GM18519 (cell line): ENCODE results near the gene PAEP.

Experiments used
- ATAC-seq: cut with Tn5 transposase; IDR thresholded peaks from one replicate; pipeline ENCODE4 v1.9.1; 2021; ENCODE audit warnings: mild to moderate bottlenecking, moderate library complexity; ENCODE audit not compliant: unreplicated experiment, low FRiP score

PAEP gene

GRCh38 chr9:135612437-135612836 lies 50.9 kb downstream of the PAEP start:
- no peak for ATAC-seq

GRCh38 chr9:135612981-135613910 lies 51.7 kb downstream of the PAEP start:
- ATAC-seq = no peak

DNA sequence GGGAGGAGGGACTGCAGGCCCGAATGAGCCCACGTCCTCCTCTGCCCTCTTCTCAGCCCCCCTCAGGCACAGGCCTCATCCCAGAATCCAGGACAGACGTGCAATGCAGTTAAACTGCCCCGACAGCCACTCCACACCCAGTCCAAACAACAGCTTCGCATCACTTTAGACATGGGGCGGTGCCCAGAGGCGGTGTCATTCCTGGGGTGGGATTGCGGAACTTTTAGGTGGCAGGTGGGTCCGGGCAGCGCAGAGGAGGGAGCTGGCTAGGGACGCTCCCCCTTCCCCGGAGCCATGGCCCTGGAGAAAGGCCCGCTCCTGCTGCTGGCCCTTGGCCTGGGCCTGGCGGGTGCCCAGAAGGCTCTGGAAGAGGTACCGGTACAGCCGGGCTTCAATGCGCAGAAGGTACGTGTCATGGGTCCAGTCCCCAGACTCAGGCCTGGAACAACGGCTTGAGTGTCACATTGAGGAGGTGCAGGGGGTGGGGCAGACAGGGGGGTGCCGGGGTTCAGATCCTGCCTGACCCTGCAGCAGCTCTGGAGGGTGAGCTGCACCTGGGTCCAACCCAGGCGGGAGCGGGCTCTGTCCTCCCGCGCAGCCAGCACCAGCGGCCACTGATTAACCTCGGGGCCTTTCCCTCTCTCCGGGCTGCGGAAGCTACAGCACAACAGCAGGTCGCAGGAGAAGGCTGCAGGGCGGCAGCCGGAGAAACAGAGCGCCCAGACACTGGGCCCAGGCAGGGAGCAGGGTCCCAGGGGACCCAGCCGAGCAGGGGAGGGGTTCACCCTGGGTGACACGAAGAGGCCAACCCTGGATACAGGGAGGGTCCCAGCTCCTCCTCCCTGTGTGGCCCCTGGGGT lies 52.6 kb downstream of the PAEP start:
- ATAC-seq = no peak

DNA sequence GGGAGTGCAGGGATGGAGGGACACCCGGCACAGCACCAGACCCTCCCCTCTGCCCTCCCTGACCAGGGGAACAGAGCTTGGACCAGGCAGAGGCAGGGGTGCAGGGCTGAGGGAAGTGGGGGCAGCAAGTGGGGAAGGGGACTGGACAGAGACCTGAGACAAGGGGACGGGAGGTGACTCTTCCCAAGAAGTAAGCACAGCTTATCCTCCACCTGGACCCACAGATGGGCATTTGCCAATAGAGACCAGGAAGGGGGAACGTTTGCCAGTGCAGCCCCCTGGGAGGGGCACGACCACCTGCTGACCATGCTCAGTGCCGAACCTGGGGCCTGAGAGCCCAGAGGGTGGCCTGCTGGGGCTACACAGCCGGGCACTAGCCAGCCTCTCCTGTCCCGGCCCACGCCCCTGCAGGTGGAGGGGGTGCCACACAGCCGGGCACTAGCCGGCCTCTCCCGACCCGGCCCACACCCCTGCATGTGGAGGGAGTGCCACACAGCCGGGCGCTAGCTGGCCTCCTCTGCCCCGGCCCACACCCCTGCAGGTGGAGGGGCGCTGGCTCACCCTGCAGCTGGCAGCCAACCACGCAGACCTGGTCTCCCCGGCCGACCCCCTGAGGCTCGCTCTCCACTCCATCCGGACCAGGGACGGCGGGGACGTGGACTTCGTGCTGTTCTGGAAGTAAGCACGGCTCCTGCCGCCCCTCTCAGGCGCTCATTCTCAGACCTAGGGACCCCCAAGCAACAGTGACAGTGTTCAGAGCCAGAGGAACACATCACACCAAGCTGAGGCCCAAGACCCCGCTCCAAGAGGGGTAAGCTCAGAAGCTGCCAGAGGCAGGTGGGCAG lies 53.5 kb downstream of the PAEP start:
- ATAC-seq = no peak

DNA sequence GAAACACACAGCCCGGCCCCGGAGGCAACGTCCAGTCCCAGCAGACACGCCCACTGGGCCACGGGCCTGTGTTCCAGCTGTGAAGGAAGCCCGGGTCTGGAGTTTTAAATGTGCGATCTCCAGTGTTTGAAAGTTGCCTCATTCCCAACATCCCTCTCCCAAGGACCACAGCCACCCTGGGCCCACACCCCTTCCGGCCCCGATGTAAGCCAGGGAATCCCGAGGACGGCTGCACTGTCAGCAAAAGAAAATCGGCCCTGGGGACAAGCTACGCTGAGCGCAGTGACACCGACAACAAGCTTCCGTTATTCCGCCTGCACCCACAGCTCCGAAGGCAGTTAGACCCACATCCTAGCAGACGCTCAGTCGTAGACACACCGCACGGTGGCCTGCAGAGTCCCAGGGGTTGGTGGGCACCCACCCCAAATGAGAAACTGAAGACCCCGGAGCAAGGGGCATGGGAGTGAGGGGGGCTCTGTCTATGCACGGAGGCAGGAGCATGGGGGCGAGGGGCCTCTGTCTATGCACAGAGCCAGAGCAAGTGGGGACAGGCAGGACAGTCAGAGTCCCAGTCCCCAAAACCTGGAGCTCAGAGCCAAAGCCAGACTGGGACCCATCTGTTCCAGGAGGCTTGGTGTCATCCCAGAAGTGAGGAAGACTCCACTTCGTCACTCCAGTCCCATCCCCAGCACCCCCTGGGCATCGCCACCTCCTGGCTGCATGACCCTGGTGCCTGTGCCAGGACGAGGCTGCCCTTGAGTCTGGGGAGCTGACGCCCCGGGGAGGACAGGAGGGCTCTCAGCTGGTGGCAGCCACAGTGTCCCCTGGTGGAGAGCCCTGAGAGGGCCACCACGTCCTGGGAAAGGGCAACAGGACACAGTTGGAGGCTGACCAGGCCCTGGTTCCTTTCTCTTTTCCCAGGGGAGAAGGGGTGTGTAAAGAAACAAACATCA lies 54.4 kb downstream of the PAEP start:
- no peak for ATAC-seq
